ENCODE measurements around the gene RPS19BP1.

Gene RPS19BP1

DNA sequence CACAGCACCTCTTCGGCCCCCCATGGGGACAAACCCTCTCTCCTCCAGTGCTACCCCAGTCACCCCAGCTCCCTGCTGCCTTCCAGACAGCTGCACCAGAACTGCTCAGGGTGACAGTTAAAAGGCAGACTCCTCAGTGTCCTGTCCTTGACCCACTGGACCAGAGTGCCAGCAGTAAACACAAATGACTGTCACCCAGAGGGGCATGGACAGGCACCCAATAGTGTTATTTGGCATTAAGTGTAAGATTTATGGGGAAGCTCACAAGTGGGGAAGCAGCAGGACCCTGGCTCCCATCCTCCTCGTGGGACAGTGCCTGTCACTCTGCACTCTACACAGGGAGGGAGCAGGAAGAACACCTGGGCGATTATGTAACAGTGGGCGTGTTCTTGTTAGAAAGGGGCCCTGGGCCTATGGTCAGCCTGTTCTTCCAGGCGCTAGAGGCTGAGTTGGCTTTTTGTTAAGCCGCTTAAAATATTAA is 5.0 kb downstream of the RPS19BP1 start:
- TF ChIP-seq, protein P1, sequence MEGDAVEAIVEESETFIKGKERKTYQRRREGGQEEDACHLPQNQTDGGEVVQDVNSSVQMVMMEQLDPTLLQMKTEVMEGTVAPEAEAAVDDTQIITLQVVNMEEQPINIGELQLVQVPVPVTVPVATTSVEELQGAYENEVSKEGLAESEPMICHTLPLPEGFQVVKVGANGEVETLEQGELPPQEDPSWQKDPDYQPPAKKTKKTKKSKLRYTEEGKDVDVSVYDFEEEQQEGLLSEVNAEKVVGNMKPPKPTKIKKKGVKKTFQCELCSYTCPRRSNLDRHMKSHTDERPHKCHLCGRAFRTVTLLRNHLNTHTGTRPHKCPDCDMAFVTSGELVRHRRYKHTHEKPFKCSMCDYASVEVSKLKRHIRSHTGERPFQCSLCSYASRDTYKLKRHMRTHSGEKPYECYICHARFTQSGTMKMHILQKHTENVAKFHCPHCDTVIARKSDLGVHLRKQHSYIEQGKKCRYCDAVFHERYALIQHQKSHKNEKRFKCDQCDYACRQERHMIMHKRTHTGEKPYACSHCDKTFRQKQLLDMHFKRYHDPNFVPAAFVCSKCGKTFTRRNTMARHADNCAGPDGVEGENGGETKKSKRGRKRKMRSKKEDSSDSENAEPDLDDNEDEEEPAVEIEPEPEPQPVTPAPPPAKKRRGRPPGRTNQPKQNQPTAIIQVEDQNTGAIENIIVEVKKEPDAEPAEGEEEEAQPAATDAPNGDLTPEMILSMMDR (IDR thresholded peaks at IDR 0.05; ENCODE audit: insufficient read depth, low read length, poor library complexity, severe bottlenecking) = no peak
- TF ChIP-seq EZH2phosphoT487 (conservative IDR thresholded peaks at IDR 0.05; ENCODE audit: low read length) = no peak
- peaks cover 30% of the 10 kb centered on the region for H3K79me2 ChIP-seq (ENCODE audit: insufficient read depth, low read length)
- H4K20me1 ChIP-seq (ENCODE audit: low read depth, low read length) = no peaks in the 10 kb centered on the region; the same call in 1 of the 2 replicates
- H2AFZ ChIP-seq (ENCODE audit: low read depth, low read length, severe bottlenecking) = no peak overlapping the region
- no peaks in the 10 kb centered on the region for H3K9me2 ChIP-seq (replicated peaks; ENCODE audit: insufficient read depth, low read length)
- H3K27me3 ChIP-seq (ENCODE audit: low read length) = no peaks in the 10 kb centered on the region
- H3K9ac ChIP-seq (ENCODE audit: low read length) = peak overlapping the region; percentile 54; the same call in 1 of the 2 replicates
- H3K27ac ChIP-seq (ENCODE audit: low read depth, low read length) = peak overlapping the region; percentile 93
- no peaks in the 10 kb centered on the region for H3K9me3 ChIP-seq (ENCODE audit: insufficient read depth, low read length)
- peaks cover 5% of the 10 kb centered on the region; the same call in 1 of the 2 replicates for H3K36me3 ChIP-seq (ENCODE audit: low read length)
- H3K4me2 ChIP-seq (ENCODE audit: low read depth, low read length, poor library complexity, severe bottlenecking) = peak overlapping the region; percentile 67
- peaks cover 75% of the 10 kb centered on the region for H3F3A ChIP-seq (ENCODE audit: insufficient read depth)
- no peak overlapping the region for H3K4me3 ChIP-seq (ENCODE audit: insufficient read depth, low read length, poor library complexity, severe bottlenecking)

DNA sequence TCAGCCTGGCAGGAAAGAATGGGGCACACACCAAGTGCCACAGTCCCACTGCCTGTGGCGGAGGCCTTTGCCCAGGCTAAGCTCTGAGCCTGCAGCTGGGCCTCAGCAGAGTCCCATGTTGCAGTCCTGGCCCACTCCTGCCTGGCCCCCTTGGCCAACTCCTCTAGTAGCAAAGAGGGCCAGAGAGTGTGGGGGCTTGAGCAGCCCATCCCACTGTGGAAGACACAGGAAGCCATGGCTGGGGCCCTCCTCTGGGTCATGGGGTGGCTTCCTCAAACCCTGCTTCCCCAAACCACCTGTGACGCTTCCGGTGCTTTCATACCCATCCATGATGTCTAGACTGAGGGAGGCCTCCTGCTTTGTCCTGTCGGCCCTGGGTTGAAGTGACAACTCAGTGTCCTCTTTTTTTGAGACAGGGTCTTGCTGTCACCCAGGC is 5.8 kb downstream of the RPS19BP1 start:
- peaks cover 10% of the 10 kb centered on the region for H3K36me3 ChIP-seq (ENCODE audit: low read length)
- H3K9me2 ChIP-seq (replicated peaks; ENCODE audit: insufficient read depth, low read length) = no peaks in the 10 kb centered on the region
- TF ChIP-seq, protein P1 (IDR thresholded peaks at IDR 0.05; ENCODE audit: insufficient read depth, low read length, poor library complexity, severe bottlenecking) = no peak
- TF ChIP-seq EZH2phosphoT487 (conservative IDR thresholded peaks at IDR 0.05; ENCODE audit: low read length) = no peak
- H3K79me2 ChIP-seq (ENCODE audit: insufficient read depth, low read length) = peaks cover 26% of the 10 kb centered on the region
- H3K9me3 ChIP-seq (ENCODE audit: insufficient read depth, low read length) = no peaks in the 10 kb centered on the region
- H3K4me3 ChIP-seq (ENCODE audit: insufficient read depth, low read length, poor library complexity, severe bottlenecking) = no peak overlapping the region
- peaks cover 4% of the 10 kb centered on the region; the same call in 1 of the 2 replicates for H4K20me1 ChIP-seq (ENCODE audit: low read depth, low read length)
- peak overlapping the region; percentile 93 for H3K27ac ChIP-seq (ENCODE audit: low read depth, low read length)
- peak overlapping the region; percentile 3 for H3K4me2 ChIP-seq (ENCODE audit: low read depth, low read length, poor library complexity, severe bottlenecking)
- no peak overlapping the region for H2AFZ ChIP-seq (ENCODE audit: low read depth, low read length, severe bottlenecking)
- H3K27me3 ChIP-seq (ENCODE audit: low read length) = no peaks in the 10 kb centered on the region
- H3K9ac ChIP-seq (ENCODE audit: low read length) = no peak overlapping the region
- peaks cover 82% of the 10 kb centered on the region for H3F3A ChIP-seq (ENCODE audit: insufficient read depth)

DNA sequence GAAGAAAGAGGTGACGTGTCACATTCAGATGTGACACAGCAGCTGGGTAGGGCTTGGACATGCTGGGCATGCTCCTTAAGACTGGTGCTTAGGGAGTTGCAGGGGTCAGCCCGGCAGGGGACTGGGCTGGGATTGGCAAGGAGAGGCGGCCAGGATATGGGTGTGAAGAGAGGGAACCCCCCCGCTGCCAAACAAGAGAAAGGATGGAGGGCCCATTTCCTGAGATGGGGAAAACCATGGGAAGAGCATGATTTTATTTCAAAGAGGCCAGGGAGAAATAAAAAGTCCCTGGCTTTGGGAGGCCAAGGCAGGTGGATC is 6.9 kb downstream of the RPS19BP1 start:
- no peak overlapping the region for H3K9ac ChIP-seq (ENCODE audit: low read length)
- no peak overlapping the region for H2AFZ ChIP-seq (ENCODE audit: low read depth, low read length, severe bottlenecking)
- H4K20me1 ChIP-seq (ENCODE audit: low read depth, low read length) = peaks cover 11% of the 10 kb centered on the region; the same call in 1 of the 2 replicates
- H3K36me3 ChIP-seq (ENCODE audit: low read length) = peaks cover 19% of the 10 kb centered on the region
- no peaks in the 10 kb centered on the region for H3K9me3 ChIP-seq (ENCODE audit: insufficient read depth, low read length)
- no peaks in the 10 kb centered on the region for H3K27me3 ChIP-seq (ENCODE audit: low read length)
- no peak overlapping the region for H3K4me3 ChIP-seq (ENCODE audit: insufficient read depth, low read length, poor library complexity, severe bottlenecking)
- peaks cover 90% of the 10 kb centered on the region for H3F3A ChIP-seq (ENCODE audit: insufficient read depth)
- peaks cover 26% of the 10 kb centered on the region for H3K79me2 ChIP-seq (ENCODE audit: insufficient read depth, low read length)
- no peak overlapping the region for H3K4me2 ChIP-seq (ENCODE audit: low read depth, low read length, poor library complexity, severe bottlenecking)
- no peaks in the 10 kb centered on the region for H3K9me2 ChIP-seq (replicated peaks; ENCODE audit: insufficient read depth, low read length)
- peak overlapping the region; percentile 17 for H3K27ac ChIP-seq (ENCODE audit: low read depth, low read length)
- no peak for TF ChIP-seq EZH2phosphoT487 (conservative IDR thresholded peaks at IDR 0.05; ENCODE audit: low read length)
- TF ChIP-seq, protein P1 (IDR thresholded peaks at IDR 0.05; ENCODE audit: insufficient read depth, low read length, poor library complexity, severe bottlenecking) = no peak
